ENCODE results near the gene GAK.

DNA sequence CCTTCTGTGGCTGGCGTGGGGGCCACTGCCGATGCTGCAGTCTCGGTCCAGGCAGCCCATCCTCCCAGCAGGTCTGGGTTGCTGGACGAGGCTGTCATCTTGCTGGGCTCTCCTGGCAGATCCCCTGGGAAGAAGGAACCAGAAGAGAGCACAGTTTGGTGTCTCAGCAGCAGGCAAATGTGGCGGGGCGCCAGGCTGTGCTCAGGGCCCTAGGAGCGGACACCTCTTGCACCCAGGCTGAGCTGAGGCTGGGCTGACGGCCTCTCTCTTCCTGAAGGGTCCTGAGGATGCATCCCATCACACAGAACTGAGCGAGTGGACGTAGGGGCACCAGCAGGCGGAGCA lies 67.0 kb downstream of the GAK start:
- no peak for TF ChIP-seq POLR2A (IDR thresholded peaks at IDR 0.05; ENCODE audit: extremely low read depth, insufficient read length)
- TF ChIP-seq, protein P1, sequence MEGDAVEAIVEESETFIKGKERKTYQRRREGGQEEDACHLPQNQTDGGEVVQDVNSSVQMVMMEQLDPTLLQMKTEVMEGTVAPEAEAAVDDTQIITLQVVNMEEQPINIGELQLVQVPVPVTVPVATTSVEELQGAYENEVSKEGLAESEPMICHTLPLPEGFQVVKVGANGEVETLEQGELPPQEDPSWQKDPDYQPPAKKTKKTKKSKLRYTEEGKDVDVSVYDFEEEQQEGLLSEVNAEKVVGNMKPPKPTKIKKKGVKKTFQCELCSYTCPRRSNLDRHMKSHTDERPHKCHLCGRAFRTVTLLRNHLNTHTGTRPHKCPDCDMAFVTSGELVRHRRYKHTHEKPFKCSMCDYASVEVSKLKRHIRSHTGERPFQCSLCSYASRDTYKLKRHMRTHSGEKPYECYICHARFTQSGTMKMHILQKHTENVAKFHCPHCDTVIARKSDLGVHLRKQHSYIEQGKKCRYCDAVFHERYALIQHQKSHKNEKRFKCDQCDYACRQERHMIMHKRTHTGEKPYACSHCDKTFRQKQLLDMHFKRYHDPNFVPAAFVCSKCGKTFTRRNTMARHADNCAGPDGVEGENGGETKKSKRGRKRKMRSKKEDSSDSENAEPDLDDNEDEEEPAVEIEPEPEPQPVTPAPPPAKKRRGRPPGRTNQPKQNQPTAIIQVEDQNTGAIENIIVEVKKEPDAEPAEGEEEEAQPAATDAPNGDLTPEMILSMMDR (IDR thresholded peaks at IDR 0.05; ENCODE audit: low read depth, low read length): no peak
- TF ChIP-seq MYC (IDR thresholded peaks at IDR 0.05; ENCODE audit: low read depth, low read length): no peak
- TF ChIP-seq, protein P2, sequence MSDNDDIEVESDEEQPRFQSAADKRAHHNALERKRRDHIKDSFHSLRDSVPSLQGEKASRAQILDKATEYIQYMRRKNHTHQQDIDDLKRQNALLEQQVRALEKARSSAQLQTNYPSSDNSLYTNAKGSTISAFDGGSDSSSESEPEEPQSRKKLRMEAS (IDR thresholded peaks at IDR 0.05; ENCODE audit: low read depth, low read length): no peak

All from NB4 (cell line).